ENCODE data around the gene TMEM256. TPM values are rescaled to one million over a fixed set of nuclear protein-coding genes. Genes with fewer than 3 reads are reported as not detected.
A peak's percentile ranks its signal among the peaks of the same experiment; 100 is the strongest.

The TMEM256 gene
- polyA plus RNA-seq, 1 donor from 2014 or later = 161 TPM

DNA sequence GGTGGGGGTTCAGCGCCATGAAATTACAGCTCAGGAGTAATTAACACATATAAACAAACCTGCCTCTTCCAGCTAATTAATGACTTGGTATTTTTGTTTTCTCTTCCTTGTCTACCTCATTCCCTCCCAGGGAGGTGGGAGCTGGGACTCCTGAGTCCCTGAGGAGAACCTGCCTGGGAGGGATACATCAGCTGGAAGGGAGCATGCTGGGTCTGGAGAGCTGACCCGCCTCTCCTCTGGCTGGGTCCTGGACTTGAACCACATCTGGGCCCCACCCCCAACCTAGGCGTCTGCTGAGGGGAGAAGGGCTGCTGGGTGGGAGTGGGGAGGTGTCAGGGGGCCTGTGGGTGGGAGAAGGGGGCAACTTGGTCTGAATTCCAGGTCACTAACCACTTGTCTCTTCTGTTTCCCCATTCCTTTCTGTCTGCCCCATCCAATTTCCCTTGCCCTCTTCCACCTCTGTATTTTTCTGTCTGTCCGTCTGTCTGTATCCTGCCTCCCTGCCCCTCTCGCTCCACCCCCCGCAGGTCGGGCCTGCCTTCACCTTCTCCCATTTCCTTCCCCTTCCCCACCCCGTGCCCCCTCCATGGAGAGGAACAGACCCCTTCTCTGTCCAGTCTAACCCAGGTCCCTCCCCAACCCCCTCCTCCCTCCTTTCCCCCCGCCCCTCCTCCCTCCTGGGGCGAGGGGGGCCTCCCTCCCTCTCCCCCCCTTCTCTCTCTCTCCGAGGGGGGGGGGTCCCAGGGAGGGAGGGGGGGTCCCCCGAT, 3.8 kb upstream of the TMEM256 start, which contains the start of gene NLGN2:
Gene NLGN2, plus strand, starts transcription at position 361 of the 767 bp plus-strand sequence. CDS start 411 bp downstream, outside the sequence.
- peaks cover 5% of the 10 kb centered on the region for H3F3A ChIP-seq (ENCODE audit: insufficient read depth, low read length, poor library complexity, severe bottlenecking)
- peaks cover 2% of the 10 kb centered on the region for H4K20me1 ChIP-seq (ENCODE audit: insufficient read depth)
- H3K27ac ChIP-seq (ENCODE audit: low read length) = peak within 1 kb of the TSS; percentile 31
- H3K27me3 ChIP-seq (ENCODE audit: insufficient read depth, low read depth, low read length) = no peaks in the 10 kb centered on the region
- H3K79me2 ChIP-seq (replicated peaks; ENCODE audit: insufficient read depth, low read length) = peaks cover 32% of the 10 kb centered on the region
- TF ChIP-seq, protein P1, sequence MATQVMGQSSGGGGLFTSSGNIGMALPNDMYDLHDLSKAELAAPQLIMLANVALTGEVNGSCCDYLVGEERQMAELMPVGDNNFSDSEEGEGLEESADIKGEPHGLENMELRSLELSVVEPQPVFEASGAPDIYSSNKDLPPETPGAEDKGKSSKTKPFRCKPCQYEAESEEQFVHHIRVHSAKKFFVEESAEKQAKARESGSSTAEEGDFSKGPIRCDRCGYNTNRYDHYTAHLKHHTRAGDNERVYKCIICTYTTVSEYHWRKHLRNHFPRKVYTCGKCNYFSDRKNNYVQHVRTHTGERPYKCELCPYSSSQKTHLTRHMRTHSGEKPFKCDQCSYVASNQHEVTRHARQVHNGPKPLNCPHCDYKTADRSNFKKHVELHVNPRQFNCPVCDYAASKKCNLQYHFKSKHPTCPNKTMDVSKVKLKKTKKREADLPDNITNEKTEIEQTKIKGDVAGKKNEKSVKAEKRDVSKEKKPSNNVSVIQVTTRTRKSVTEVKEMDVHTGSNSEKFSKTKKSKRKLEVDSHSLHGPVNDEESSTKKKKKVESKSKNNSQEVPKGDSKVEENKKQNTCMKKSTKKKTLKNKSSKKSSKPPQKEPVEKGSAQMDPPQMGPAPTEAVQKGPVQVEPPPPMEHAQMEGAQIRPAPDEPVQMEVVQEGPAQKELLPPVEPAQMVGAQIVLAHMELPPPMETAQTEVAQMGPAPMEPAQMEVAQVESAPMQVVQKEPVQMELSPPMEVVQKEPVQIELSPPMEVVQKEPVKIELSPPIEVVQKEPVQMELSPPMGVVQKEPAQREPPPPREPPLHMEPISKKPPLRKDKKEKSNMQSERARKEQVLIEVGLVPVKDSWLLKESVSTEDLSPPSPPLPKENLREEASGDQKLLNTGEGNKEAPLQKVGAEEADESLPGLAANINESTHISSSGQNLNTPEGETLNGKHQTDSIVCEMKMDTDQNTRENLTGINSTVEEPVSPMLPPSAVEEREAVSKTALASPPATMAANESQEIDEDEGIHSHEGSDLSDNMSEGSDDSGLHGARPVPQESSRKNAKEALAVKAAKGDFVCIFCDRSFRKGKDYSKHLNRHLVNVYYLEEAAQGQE (IDR thresholded peaks at IDR 0.05; ENCODE audit: borderline replicate concordance) = no peak
- TF ChIP-seq MXI1 (conservative IDR thresholded peaks at IDR 0.05; ENCODE audit: poor library complexity, severe bottlenecking) (no peak), SMC3 (conservative IDR thresholded peaks at IDR 0.05; ENCODE audit: poor library complexity) (no peak), RAD21 (conservative IDR thresholded peaks at IDR 0.05) (no peak), EZH2 (IDR thresholded peaks at IDR 0.05; ENCODE audit: borderline replicate concordance, insufficient read depth, low read length, poor library complexity, severe bottlenecking) (no peak), EP300 (conservative IDR thresholded peaks at IDR 0.05; ENCODE audit: poor library complexity, severe bottlenecking) (no peak), POLR2AphosphoS5 (IDR thresholded peaks at IDR 0.05) (no peak), TAF1 (IDR thresholded peaks at IDR 0.05; ENCODE audit: low read depth) (no peak)
- TF ChIP-seq, protein P2, sequence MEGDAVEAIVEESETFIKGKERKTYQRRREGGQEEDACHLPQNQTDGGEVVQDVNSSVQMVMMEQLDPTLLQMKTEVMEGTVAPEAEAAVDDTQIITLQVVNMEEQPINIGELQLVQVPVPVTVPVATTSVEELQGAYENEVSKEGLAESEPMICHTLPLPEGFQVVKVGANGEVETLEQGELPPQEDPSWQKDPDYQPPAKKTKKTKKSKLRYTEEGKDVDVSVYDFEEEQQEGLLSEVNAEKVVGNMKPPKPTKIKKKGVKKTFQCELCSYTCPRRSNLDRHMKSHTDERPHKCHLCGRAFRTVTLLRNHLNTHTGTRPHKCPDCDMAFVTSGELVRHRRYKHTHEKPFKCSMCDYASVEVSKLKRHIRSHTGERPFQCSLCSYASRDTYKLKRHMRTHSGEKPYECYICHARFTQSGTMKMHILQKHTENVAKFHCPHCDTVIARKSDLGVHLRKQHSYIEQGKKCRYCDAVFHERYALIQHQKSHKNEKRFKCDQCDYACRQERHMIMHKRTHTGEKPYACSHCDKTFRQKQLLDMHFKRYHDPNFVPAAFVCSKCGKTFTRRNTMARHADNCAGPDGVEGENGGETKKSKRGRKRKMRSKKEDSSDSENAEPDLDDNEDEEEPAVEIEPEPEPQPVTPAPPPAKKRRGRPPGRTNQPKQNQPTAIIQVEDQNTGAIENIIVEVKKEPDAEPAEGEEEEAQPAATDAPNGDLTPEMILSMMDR (IDR thresholded peaks at IDR 0.05; ENCODE audit: poor library complexity, severe bottlenecking) = no peak
- peak within 1 kb of the TSS; percentile 98 for H3K9ac ChIP-seq (ENCODE audit: low read length)
- no peak within 1 kb of the TSS for H2AFZ ChIP-seq (ENCODE audit: low read depth, low read length)
- H3K4me3 ChIP-seq (ENCODE audit: low read length) = peak within 1 kb of the TSS; percentile 88
- peak within 1 kb of the TSS; percentile 73 for H3K4me2 ChIP-seq (ENCODE audit: low read length)
- no peaks in the 10 kb centered on the region for H3K36me3 ChIP-seq (ENCODE audit: insufficient read depth, low read length)
- H3K9me2 ChIP-seq (ENCODE audit: insufficient read depth, low read length) = no peaks in the 10 kb centered on the region
- no peaks in the 10 kb centered on the region for H3K9me3 ChIP-seq (ENCODE audit: low read length)

DNA sequence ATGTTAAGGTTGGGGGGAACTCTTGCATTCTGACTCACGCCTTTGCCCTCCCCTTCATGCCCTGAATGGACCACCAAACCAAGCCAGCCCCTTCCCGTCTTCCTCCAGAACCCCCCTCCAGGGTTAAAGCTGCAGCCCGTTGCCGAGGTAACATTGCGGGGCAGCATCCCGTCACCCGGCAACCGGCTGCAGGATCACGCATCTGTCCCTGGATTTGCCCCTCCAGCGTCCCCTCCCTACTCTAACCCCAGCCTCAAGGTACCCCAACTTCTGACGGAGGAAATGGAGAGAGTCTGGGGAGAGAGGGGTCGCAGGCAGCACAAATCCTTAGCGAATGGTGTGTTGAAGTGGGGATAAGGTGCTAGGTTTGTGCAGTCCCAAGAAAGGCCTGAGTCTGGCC, 3.2 kb upstream of the TMEM256 start:
- no peaks in the 10 kb centered on the region for H3K9me3 ChIP-seq (ENCODE audit: low read length)
- H3K4me2 ChIP-seq (ENCODE audit: low read length) = peak overlapping the region; percentile 73
- no peak overlapping the region for H2AFZ ChIP-seq (ENCODE audit: low read depth, low read length)
- H3K4me3 ChIP-seq (ENCODE audit: low read length) = peak overlapping the region; percentile 88
- H3K9ac ChIP-seq (ENCODE audit: low read length) = peak overlapping the region; percentile 98
- no peaks in the 10 kb centered on the region for H3K9me2 ChIP-seq (ENCODE audit: insufficient read depth, low read length)
- H3K36me3 ChIP-seq (ENCODE audit: insufficient read depth, low read length) = no peaks in the 10 kb centered on the region
- no peaks in the 10 kb centered on the region for H3K27me3 ChIP-seq (ENCODE audit: insufficient read depth, low read depth, low read length)
- H3K79me2 ChIP-seq (replicated peaks; ENCODE audit: insufficient read depth, low read length) = peaks cover 32% of the 10 kb centered on the region
- TF ChIP-seq TAF1 (IDR thresholded peaks at IDR 0.05; ENCODE audit: low read depth) = no peak
- TF ChIP-seq, protein P1 (IDR thresholded peaks at IDR 0.05; ENCODE audit: borderline replicate concordance) = no peak
- TF ChIP-seq SMC3 (conservative IDR thresholded peaks at IDR 0.05; ENCODE audit: poor library complexity) = no peak
- no peak for TF ChIP-seq EP300 (conservative IDR thresholded peaks at IDR 0.05; ENCODE audit: poor library complexity, severe bottlenecking)
- TF ChIP-seq POLR2AphosphoS5 (IDR thresholded peaks at IDR 0.05) = no peak
- no peak for TF ChIP-seq EZH2 (IDR thresholded peaks at IDR 0.05; ENCODE audit: borderline replicate concordance, insufficient read depth, low read length, poor library complexity, severe bottlenecking)
- no peak for TF ChIP-seq MXI1 (conservative IDR thresholded peaks at IDR 0.05; ENCODE audit: poor library complexity, severe bottlenecking)
- TF ChIP-seq, protein P2 (IDR thresholded peaks at IDR 0.05; ENCODE audit: poor library complexity, severe bottlenecking) = no peak
- no peak for TF ChIP-seq RAD21 (conservative IDR thresholded peaks at IDR 0.05)
- H3F3A ChIP-seq (ENCODE audit: insufficient read depth, low read length, poor library complexity, severe bottlenecking) = peaks cover 5% of the 10 kb centered on the region
- H4K20me1 ChIP-seq (ENCODE audit: insufficient read depth) = peaks cover 2% of the 10 kb centered on the region
- H3K27ac ChIP-seq (ENCODE audit: low read length) = peak overlapping the region; percentile 31
